GM12878 (cell line): ENCODE measurements around the gene PCK2. TPM values are rescaled to one million over a fixed set of nuclear protein-coding genes. Genes with fewer than 3 reads are reported as not detected.

ENCODE experiments used
- ATAC-seq: fragments of 200-7000 bp; cut with Tn5 transposase; 3 replicates; pipeline ENCODE4 v1.9.1; 2020; ENCODE audit warnings: mild to moderate bottlenecking, moderate library complexity
- BruUV-seq: library from RNA; stranded (reverse); fragments of 400-500 nt; replicated peaks from 2 replicates; lab custom pipeline; 2021; lab: Mats Ljungman, UMichigan
- CTCF ChIA-PET: fragments of 300-600 bp; sonication (Branson Sonifier 250); formaldehyde crosslinking; extraction: SDS; loops from one replicate; lab custom pipeline; 2021; ENCODE audit warnings: inconsistent platforms; lab: Yijun Ruan, JAX
- POLR2A ChIA-PET: fragments of 350-600 bp; formaldehyde crosslinking; extraction: SDS; loops from one replicate; lab custom pipeline; 2021; ENCODE audit warnings: inconsistent platforms; lab: Charles Lee
- RAD21 ChIA-PET: fragments of 300-600 bp; sonication (Branson Sonifier 250); formaldehyde crosslinking; loops from one replicate; lab custom pipeline; 2023; ENCODE audit warnings: antibody characterized with exemption; ENCODE audit not compliant: unreplicated experiment; lab: Charles Lee
- SMC1A ChIA-PET: fragments of 300-600 bp; sonication (Branson Sonifier 250); formaldehyde crosslinking; loops from one replicate; lab custom pipeline; 2023; ENCODE audit not compliant: unreplicated experiment, uncharacterized antibody; lab: Charles Lee
- DNase-seq: peaks from one replicate; pipeline ENCODE4 v3.0.0-alpha.2; 2011; ENCODE audit warnings: low read depth, low spot score
- FAIRE-seq: peaks from 3 replicates; lab custom pipeline; 2011; peaks lifted over from hg19 to GRCh38; lab: Jason Lieb, UNC
- H2AFZ ChIP-seq: 2 replicates; pipeline ENCODE4 v1.6.0; 2011; ENCODE audit warnings: low read depth, low read length, control low read depth; ENCODE audit not compliant: control insufficient read depth
- H3K27ac ChIP-seq: 2 replicates; pipeline ENCODE4 v1.5.1; 2011; ENCODE audit warnings: control low read depth; ENCODE audit not compliant: control insufficient read depth, insufficient read depth
- H3K27me3 ChIP-seq, 2 experiments: replicated peaks in 1 of 2; 2 replicates each; pipeline versions ENCODE4 v1.6.0 to v1.6.1; 2011; ENCODE audit warnings: low read length in 1 of 2; ENCODE audit not compliant: control insufficient read depth in 2 of 2, insufficient read depth in 2 of 2
- H3K36me3 ChIP-seq, 2 experiments: 2 replicates each; pipeline ENCODE4 v1.5.1; 2011; ENCODE audit warnings: low read length in 1 of 2; ENCODE audit not compliant: control insufficient read depth in 2 of 2, insufficient read depth in 2 of 2
- H3K4me1 ChIP-seq: 2 replicates; pipeline ENCODE4 v1.6.1; 2011; ENCODE audit warnings: mild to moderate bottlenecking, low read length, moderate library complexity, mixed read lengths; ENCODE audit not compliant: control insufficient read depth, insufficient read depth
- H3K4me2 ChIP-seq: 2 replicates; pipeline ENCODE4 v1.6.0; 2011; ENCODE audit warnings: control low read depth; ENCODE audit not compliant: control insufficient read depth, insufficient read depth
- H3K4me3 ChIP-seq: fragments of 200-600 bp; sonication (generic); 2 replicates; pipeline ENCODE4 v1.5.1; 2016
- H3K79me2 ChIP-seq: 2 replicates; pipeline ENCODE4 v1.6.0; 2011; ENCODE audit warnings: low read length; ENCODE audit not compliant: control insufficient read depth, insufficient read depth
- H3K9ac ChIP-seq: 2 replicates; pipeline ENCODE4 v1.8.0; 2011; ENCODE audit warnings: low read length, control low read depth, mixed read lengths; ENCODE audit not compliant: control insufficient read depth, insufficient read depth
- H3K9me3 ChIP-seq: replicated peaks from 3 replicates; pipeline ENCODE4 v1.5.1; 2011; ENCODE audit warnings: mild to moderate bottlenecking, low read length; ENCODE audit not compliant: control insufficient read depth, insufficient read depth
- H4K20me1 ChIP-seq: 2 replicates; pipeline ENCODE4 v1.6.0; 2011; ENCODE audit not compliant: control insufficient read depth, insufficient read depth
- CREM ChIP-seq: IDR thresholded peaks from 2 replicates; pipeline ENCODE4 v1.6.1; 2014; ENCODE audit warnings: antibody characterized with exemption, low read depth
- HDGF ChIP-seq: fragments of 450-650 bp; IDR thresholded peaks from 2 replicates; pipeline ENCODE4 v1.6.1; 2016; ENCODE audit warnings: antibody characterized with exemption
- IKZF1 ChIP-seq: fragments of 450-650 bp; conservative IDR thresholded peaks from 2 replicates; pipeline ENCODE4 v1.6.1; 2017; ENCODE audit warnings: antibody characterized with exemption, mild to moderate bottlenecking
- IRF4 ChIP-seq: IDR thresholded peaks from 2 replicates; pipeline ENCODE4 v1.6.1; 2011; ENCODE audit warnings: low read depth, low read length
- LARP7 ChIP-seq: fragments of 450-650 bp; IDR thresholded peaks from 2 replicates; pipeline ENCODE4 v1.6.1; 2017; ENCODE audit warnings: mild to moderate bottlenecking
- NFXL1 ChIP-seq: fragments of 450-650 bp; IDR thresholded peaks from 2 replicates; pipeline ENCODE4 v1.6.1; 2017; ENCODE audit warnings: antibody characterized with exemption, mild to moderate bottlenecking, borderline replicate concordance
- NRF1 ChIP-seq: conservative IDR thresholded peaks from 2 replicates; pipeline ENCODE4 v1.6.1; 2011; ENCODE audit warnings: mild to moderate bottlenecking, low read depth, low read length, improper control_type of control experiment
- PML ChIP-seq: IDR thresholded peaks from 2 replicates; pipeline ENCODE4 v1.6.1; 2012; ENCODE audit warnings: low read length, inconsistent platforms
- SIX5 ChIP-seq: IDR thresholded peaks from 2 replicates; pipeline ENCODE4 v1.6.1; 2011; ENCODE audit warnings: mild to moderate bottlenecking, low read depth, low read length, moderate library complexity; ENCODE audit not compliant: severe bottlenecking
- SMC3 ChIP-seq: IDR thresholded peaks from 2 replicates; pipeline ENCODE4 v1.6.1; 2011; ENCODE audit warnings: low read length, improper control_type of control experiment, borderline replicate concordance
- SREBF1 ChIP-seq: IDR thresholded peaks from 2 replicates; pipeline ENCODE4 v1.6.1; 2012; ENCODE audit warnings: mild to moderate bottlenecking, low read length
- STAT3 ChIP-seq: IDR thresholded peaks from 2 replicates; pipeline ENCODE4 v1.6.1; 2011; ENCODE audit warnings: low read depth, low read length, improper control_type of control experiment
- TCF12 ChIP-seq: IDR thresholded peaks from 2 replicates; pipeline ENCODE4 v1.6.1; 2011; ENCODE audit warnings: low read depth, mild to moderate bottlenecking, low read length
- YY1 ChIP-seq: IDR thresholded peaks from 2 replicates; pipeline ENCODE4 v1.6.1; 2011; ENCODE audit warnings: low read depth, mild to moderate bottlenecking, low read length
- ZZZ3 ChIP-seq: IDR thresholded peaks from 2 replicates; pipeline ENCODE4 v1.6.1; 2011; ENCODE audit warnings: low read depth; ENCODE audit not compliant: control insufficient read depth, insufficient read length
- WGBS: methylation state at CpG from one replicate; pipeline ENCODE4 v1.1.6; 2016; ENCODE audit warnings: low lambda C conversion rate; ENCODE audit not compliant: insufficient replicate concordance, insufficient coverage; ENCODE audit errors: missing lambda C conversion rate; 5-methylcytosine and 5-hydroxymethylcytosine counted together
- in situ Hi-C: fragments of 300-500 bp; cut with MboI; formaldehyde crosslinking; loops from 9 replicates; pipeline ENCODE4 v1.14.3; 2018; ENCODE audit warnings: mixed read lengths
- intact Hi-C: fragments of 100-400 bp; cut with micrococcal nuclease; formaldehyde crosslinking; loops from one replicate; pipeline ENCODE4 v1.14.2; 2022; ENCODE audit not compliant: unreplicated experiment
- polyA plus RNA-seq, 11 experiments: library from polyadenylated mRNA; depleted of rRNA in 4 of 11; unstranded in 6 of 11; stranded (reverse) in 5 of 11; fragments of >200 nt; fragmentation: Nextera tagmentation in 4 of 11; fragmentation: Illumina TruSeq in 1 of 11; extraction: Ambion mirVana in 4 of 11; extraction: Trizol in 1 of 11; gene quantifications; 1 replicate in 1 of 11; 2 replicates in 10 of 11; pipeline versions ENCODE4 v1.2.1 to v1.2.3, GENCODE V29; 2011 to 2016; ENCODE audit warnings: inconsistent platforms in 2 of 11, missing spikeins in 2 of 11, low read depth in 1 of 11
- total RNA-seq, 4 experiments: library from RNA; depleted of rRNA in 3 of 4; stranded (reverse); fragments of >200 nt in 3 of 4; fragmentation: Illumina TruSeq in 1 of 4; extraction: Trizol in 1 of 4; gene quantifications; 2 replicates each; pipeline versions ENCODE4 v1.2.1 to v1.2.3, GENCODE V29; 2013 to 2021
- TF ChIP-seq, protein P1 (sequence below): fragments of 450-650 bp; IDR thresholded peaks from 2 replicates; pipeline ENCODE4 v1.6.1; 2017; ENCODE audit warnings: borderline replicate concordance
- TF ChIP-seq, protein P2 (sequence below): fragments of 450-650 bp; IDR thresholded peaks from 2 replicates; pipeline ENCODE4 v1.6.1; 2017; ENCODE audit warnings: mild to moderate bottlenecking
- TF ChIP-seq, protein P3 (sequence below): fragments of 450-650 bp; IDR thresholded peaks from 2 replicates; pipeline ENCODE4 v1.6.1; 2016; ENCODE audit warnings: mild to moderate bottlenecking
- TF ChIP-seq, protein P4 (sequence below): IDR thresholded peaks from 2 replicates; pipeline ENCODE4 v1.6.1; 2012; ENCODE audit warnings: low read depth, low read length, improper control_type of control experiment

Gene PCK2
- total and polyA plus RNA-seq, 10 of the 15 experiments (the other 5 are each of a cell fraction or from before 2014, with no cell fraction given), result 6.6 to 110 (median 44.6) TPM

DNA sequence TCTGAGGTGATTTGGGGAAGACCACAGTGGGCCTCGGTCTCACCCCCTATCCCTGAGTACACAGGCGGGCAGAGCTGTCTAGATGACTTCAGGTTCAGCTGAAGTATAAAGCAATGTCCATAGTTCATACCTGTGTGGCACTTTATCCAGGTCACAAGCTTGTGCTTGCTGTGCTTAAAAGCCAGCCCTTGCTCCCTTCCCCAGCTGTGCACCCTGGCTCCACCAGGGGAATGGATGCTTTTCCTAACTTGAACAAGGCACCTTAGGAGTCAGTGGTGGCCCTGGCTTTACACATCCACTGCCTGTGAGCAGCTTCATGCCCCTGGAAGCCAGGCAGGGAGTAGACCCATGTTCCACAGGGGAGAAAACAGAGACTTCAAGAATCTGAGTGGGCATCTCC, 36.8 kb upstream of the PCK2 start:
- FAIRE-seq (no peak), ATAC-seq (no peak), DNase-seq (no peak)
- H3K27ac ChIP-seq, result no peak overlapping the region
- in situ Hi-C loops, result loop anchor here (5.0 kb wide), 1 partner anchor 35 kb away; the partner anchor contains the start of gene PCK2
- H3K9me3 ChIP-seq, result no peaks in the 10 kb centered on the region
- peaks cover 6% of the 10 kb centered on the region for H3K4me1 ChIP-seq
- H3K4me2 ChIP-seq, result no peak overlapping the region
- SMC1A ChIA-PET, result interaction anchor here (1.2 to 4.3 kb wide), 12 partner anchors 18 to 424 kb away, joined by 3 to 122 read pairs (median 6); partner anchors contain the start of genes DCAF11, IRF9, NRL and PCK2
- no peak overlapping the region for H3K9ac ChIP-seq
- no TSS peak for BruUV-seq
- no peaks in the 10 kb centered on the region for H3K79me2 ChIP-seq
- no peak overlapping the region for H3K4me3 ChIP-seq
- POLR2A ChIA-PET, result interaction anchor here (0.9 to 2.6 kb wide), 2 partner anchors 33 to 37 kb away, joined by 3 to 18 read pairs; partner anchors contain the start of gene PCK2
- CTCF ChIA-PET, result interaction anchor here (0.7 to 6.3 kb wide), 17 partner anchors 9 to 251 kb away, joined by 3 to 197 read pairs (median 5); partner anchors contain the start of genes DCAF11, IRF9, NRL and PCK2
- RAD21 ChIA-PET, result interaction anchor here (0.9 to 7.2 kb wide), 12 partner anchors 14 to 241 kb away, joined by 3 to 140 read pairs (median 9); partner anchors contain the start of genes DCAF11, IPO4, IRF9 and NRL
- no peaks in the 10 kb centered on the region for H4K20me1 ChIP-seq
- H3K27me3 ChIP-seq, result peaks cover 0 to 3% of the 10 kb centered on the region in 2 experiments; a peak in 1 of 4 replicates
- H2AFZ ChIP-seq, result no peak overlapping the region
- intact Hi-C loops, result no loop called here
- 9% methylated on average over 2 of the region's 2 CpGs for WGBS
- H3K36me3 ChIP-seq, result no peaks in the 10 kb centered on the region
- TF ChIP-seq STAT3 (no peak), HDGF (no peak), LARP7 (no peak), TCF12 (no peak), IRF4 (no peak), SIX5 (no peak), NFXL1 (no peak), CREM (no peak), PML (no peak), YY1 (no peak), NRF1 (no peak), SREBF1 (no peak), SMC3 (no peak), IKZF1 (no peak), ZZZ3 (no peak)
- TF ChIP-seq, protein P1, sequence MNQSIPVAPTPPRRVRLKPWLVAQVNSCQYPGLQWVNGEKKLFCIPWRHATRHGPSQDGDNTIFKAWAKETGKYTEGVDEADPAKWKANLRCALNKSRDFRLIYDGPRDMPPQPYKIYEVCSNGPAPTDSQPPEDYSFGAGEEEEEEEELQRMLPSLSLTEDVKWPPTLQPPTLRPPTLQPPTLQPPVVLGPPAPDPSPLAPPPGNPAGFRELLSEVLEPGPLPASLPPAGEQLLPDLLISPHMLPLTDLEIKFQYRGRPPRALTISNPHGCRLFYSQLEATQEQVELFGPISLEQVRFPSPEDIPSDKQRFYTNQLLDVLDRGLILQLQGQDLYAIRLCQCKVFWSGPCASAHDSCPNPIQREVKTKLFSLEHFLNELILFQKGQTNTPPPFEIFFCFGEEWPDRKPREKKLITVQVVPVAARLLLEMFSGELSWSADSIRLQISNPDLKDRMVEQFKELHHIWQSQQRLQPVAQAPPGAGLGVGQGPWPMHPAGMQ, result no peak
- TF ChIP-seq, protein P2, sequence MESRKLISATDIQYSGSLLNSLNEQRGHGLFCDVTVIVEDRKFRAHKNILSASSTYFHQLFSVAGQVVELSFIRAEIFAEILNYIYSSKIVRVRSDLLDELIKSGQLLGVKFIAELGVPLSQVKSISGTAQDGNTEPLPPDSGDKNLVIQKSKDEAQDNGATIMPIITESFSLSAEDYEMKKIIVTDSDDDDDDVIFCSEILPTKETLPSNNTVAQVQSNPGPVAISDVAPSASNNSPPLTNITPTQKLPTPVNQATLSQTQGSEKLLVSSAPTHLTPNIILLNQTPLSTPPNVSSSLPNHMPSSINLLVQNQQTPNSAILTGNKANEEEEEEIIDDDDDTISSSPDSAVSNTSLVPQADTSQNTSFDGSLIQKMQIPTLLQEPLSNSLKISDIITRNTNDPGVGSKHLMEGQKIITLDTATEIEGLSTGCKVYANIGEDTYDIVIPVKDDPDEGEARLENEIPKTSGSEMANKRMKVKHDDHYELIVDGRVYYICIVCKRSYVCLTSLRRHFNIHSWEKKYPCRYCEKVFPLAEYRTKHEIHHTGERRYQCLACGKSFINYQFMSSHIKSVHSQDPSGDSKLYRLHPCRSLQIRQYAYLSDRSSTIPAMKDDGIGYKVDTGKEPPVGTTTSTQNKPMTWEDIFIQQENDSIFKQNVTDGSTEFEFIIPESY, result no peak
- TF ChIP-seq, protein P3, sequence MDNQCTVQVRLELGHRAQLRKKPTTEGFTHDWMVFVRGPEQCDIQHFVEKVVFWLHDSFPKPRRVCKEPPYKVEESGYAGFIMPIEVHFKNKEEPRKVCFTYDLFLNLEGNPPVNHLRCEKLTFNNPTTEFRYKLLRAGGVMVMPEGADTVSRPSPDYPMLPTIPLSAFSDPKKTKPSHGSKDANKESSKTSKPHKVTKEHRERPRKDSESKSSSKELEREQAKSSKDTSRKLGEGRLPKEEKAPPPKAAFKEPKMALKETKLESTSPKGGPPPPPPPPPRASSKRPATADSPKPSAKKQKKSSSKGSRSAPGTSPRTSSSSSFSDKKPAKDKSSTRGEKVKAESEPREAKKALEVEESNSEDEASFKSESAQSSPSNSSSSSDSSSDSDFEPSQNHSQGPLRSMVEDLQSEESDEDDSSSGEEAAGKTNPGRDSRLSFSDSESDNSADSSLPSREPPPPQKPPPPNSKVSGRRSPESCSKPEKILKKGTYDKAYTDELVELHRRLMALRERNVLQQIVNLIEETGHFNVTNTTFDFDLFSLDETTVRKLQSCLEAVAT, result no peak
- TF ChIP-seq, protein P4, sequence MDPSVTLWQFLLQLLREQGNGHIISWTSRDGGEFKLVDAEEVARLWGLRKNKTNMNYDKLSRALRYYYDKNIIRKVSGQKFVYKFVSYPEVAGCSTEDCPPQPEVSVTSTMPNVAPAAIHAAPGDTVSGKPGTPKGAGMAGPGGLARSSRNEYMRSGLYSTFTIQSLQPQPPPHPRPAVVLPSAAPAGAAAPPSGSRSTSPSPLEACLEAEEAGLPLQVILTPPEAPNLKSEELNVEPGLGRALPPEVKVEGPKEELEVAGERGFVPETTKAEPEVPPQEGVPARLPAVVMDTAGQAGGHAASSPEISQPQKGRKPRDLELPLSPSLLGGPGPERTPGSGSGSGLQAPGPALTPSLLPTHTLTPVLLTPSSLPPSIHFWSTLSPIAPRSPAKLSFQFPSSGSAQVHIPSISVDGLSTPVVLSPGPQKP, result no peak
